Endodermal cell (in vitro differentiated cells): ENCODE results near the gene TMEM151A. TPM values are rescaled to one million over a fixed set of nuclear protein-coding genes. Genes with fewer than 3 reads are reported as not detected.

ENCODE experiments used
- DNase-seq: peaks from one replicate; pipeline ENCODE4 v3.0.0-alpha.2; 2017
- H3K27ac ChIP-seq: 2 replicates; pipeline ENCODE4 v1.5.1; 2013; ENCODE audit warnings: mild to moderate bottlenecking, low read depth, low read length, moderate library complexity
- H3K27me3 ChIP-seq: 2 replicates; pipeline ENCODE4 v1.6.1; 2013; ENCODE audit warnings: mild to moderate bottlenecking, low read length, moderate library complexity; ENCODE audit not compliant: insufficient read depth, control insufficient read depth, poor library complexity, severe bottlenecking
- H3K36me3 ChIP-seq: 2 replicates; pipeline ENCODE4 v1.7.0; 2013; ENCODE audit warnings: mild to moderate bottlenecking, low read length, moderate library complexity; ENCODE audit not compliant: control insufficient read depth, insufficient read depth
- H3K4me1 ChIP-seq: one replicate; pipeline ENCODE4 v1.7.0; 2013; ENCODE audit warnings: low read length; ENCODE audit not compliant: control insufficient read depth, insufficient read depth
- H3K4me3 ChIP-seq: 2 replicates; pipeline ENCODE4 v1.5.1; 2013; ENCODE audit warnings: mild to moderate bottlenecking, low read length, moderate library complexity
- H3K9ac ChIP-seq: 2 replicates; pipeline ENCODE4 v1.6.1; 2013; ENCODE audit warnings: mild to moderate bottlenecking, low read length, moderate library complexity; ENCODE audit not compliant: poor library complexity, severe bottlenecking; ENCODE audit errors: extremely low read depth
- H3K9me3 ChIP-seq: 2 replicates; pipeline ENCODE4 v1.6.1; 2013; ENCODE audit warnings: mild to moderate bottlenecking, low read length, moderate library complexity; ENCODE audit not compliant: control insufficient read depth
- H3K27ac Mint-ChIP-seq: 2 replicates; pipeline ENCODE4 v1.8.0; 2020; ENCODE audit warnings: mixed read lengths
- H3K27me3 Mint-ChIP-seq: 2 replicates; pipeline ENCODE4 v1.8.0; 2021; ENCODE audit warnings: mild to moderate bottlenecking, mixed read lengths; ENCODE audit not compliant: insufficient read depth
- H3K36me3 Mint-ChIP-seq: 2 replicates; pipeline ENCODE4 v1.8.0; 2020; ENCODE audit warnings: low read depth, mixed read lengths
- H3K4me1 Mint-ChIP-seq: 2 replicates; pipeline ENCODE4 v1.8.0; 2020; ENCODE audit warnings: mixed read lengths
- H3K4me3 Mint-ChIP-seq: 2 replicates; pipeline ENCODE4 v1.8.0; 2020; ENCODE audit warnings: mild to moderate bottlenecking, moderate library complexity, mixed read lengths
- H3K9me3 Mint-ChIP-seq: 2 replicates; pipeline ENCODE4 v1.8.0; 2020; ENCODE audit warnings: mild to moderate bottlenecking, mixed read lengths
- WGBS, 2 experiments: methylation state at CpG; one replicate each; pipeline versions ENCODE4 v1.1.5 to v1.1.7; 2013; ENCODE audit warnings: missing lambda C conversion rate in 2 of 2, mixed read lengths in 1 of 2; ENCODE audit not compliant: insufficient coverage in 1 of 2, insufficient read length in 1 of 2; 5-methylcytosine and 5-hydroxymethylcytosine counted together
- total RNA-seq, 2 donors: library from RNA; stranded (reverse); fragmentation: NEBNext Ultra II Directional in 1 of 2; extraction: Animal tissue kit (Norgen Biotek cat#: 25700) in 1 of 2; gene quantifications; 2 replicates in 1 of 2; 3 replicates in 1 of 2; pipeline ENCODE4 v1.2.1, GENCODE V29; 2021
- TF ChIP-seq, protein P1 (sequence below): fragments of 200-600 bp; sonication (generic); conservative IDR thresholded peaks from 2 replicates; pipeline ENCODE4 v1.5.0; 2021; ENCODE audit warnings: antibody characterized with exemption, mild to moderate bottlenecking

The TMEM151A gene
- total RNA-seq, 2 donors from 2014 or later = 0.20 TPM; not detected in 1

DNA sequence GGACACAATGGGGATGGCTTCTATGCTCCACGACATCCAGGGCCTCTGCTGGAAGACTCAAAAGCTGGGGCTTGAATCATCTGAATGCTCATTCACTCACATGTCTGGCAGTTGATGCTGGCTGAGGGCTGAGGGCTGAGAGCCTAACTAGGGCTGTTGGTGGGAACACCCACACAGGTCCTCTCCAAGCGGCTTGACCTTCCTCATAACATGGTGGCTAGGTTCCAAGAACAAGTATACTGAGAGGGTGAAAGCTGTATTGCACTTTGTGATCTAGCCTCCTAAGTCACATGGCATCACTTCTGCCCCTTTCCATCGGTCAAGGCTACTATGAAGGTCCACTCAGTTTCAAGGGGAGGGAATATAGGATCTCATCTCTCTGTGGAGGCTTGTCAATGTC, 7.5 kb downstream of the TMEM151A start:
- no peak overlapping the region for H3K4me3 ChIP-seq
- H3K27ac Mint-ChIP-seq = no peak overlapping the region
- DNase-seq = no peak
- H3K9ac ChIP-seq = no peak overlapping the region
- H3K4me1 Mint-ChIP-seq = peaks cover 5% of the 10 kb centered on the region
- H3K9me3 Mint-ChIP-seq = no peaks in the 10 kb centered on the region
- H3K27ac ChIP-seq = no peak overlapping the region
- TF ChIP-seq, protein P1, sequence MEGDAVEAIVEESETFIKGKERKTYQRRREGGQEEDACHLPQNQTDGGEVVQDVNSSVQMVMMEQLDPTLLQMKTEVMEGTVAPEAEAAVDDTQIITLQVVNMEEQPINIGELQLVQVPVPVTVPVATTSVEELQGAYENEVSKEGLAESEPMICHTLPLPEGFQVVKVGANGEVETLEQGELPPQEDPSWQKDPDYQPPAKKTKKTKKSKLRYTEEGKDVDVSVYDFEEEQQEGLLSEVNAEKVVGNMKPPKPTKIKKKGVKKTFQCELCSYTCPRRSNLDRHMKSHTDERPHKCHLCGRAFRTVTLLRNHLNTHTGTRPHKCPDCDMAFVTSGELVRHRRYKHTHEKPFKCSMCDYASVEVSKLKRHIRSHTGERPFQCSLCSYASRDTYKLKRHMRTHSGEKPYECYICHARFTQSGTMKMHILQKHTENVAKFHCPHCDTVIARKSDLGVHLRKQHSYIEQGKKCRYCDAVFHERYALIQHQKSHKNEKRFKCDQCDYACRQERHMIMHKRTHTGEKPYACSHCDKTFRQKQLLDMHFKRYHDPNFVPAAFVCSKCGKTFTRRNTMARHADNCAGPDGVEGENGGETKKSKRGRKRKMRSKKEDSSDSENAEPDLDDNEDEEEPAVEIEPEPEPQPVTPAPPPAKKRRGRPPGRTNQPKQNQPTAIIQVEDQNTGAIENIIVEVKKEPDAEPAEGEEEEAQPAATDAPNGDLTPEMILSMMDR = no peak
- 97% methylated on average over 3 of the region's 3 CpGs for whole genome bisulfite sequencing, 2 experiments
- H3K36me3 ChIP-seq = no peaks in the 10 kb centered on the region
- no peaks in the 10 kb centered on the region for H3K4me1 ChIP-seq
- peaks cover 2% of the 10 kb centered on the region for H3K27me3 ChIP-seq
- no peak overlapping the region for H3K4me3 Mint-ChIP-seq
- H3K9me3 ChIP-seq = no peaks in the 10 kb centered on the region
- no peaks in the 10 kb centered on the region for H3K36me3 Mint-ChIP-seq
- H3K27me3 Mint-ChIP-seq = peaks cover 11% of the 10 kb centered on the region

DNA sequence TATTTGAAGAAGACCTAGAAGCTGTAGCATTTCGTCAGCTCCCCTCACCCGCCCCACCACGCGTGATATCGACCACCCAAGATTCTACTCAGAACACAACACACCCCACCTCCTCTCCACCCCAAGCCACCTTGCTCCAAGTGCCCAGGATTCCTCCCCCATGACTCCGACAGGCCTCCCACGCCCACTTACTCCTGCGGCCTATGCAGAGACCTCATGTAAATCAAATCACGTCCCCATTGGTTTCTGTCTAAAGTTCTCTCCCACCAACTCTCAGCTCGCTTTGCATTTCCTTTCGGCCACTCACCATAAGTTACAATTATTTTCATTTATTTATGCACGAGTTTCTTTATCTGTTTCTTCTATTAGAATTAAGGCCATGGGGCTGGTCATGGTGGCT, 11.0 kb downstream of the TMEM151A start:
- 84 to 96% methylated on average over 12 of the region's 12 CpGs for WGBS, 2 experiments
- Histone ChIP-seq H3K9me3 (no peaks in the 10 kb centered on the region), H3K9ac (no peak overlapping the region), H3K4me1 (no peaks in the 10 kb centered on the region), H3K27ac (no peak overlapping the region), H3K27me3 (no peaks in the 10 kb centered on the region), H3K4me3 (no peak overlapping the region), H3K36me3 (no peaks in the 10 kb centered on the region)
- Mint-ChIP-seq H3K4me1 (peaks cover under 1% of the 10 kb centered on the region), H3K27me3 (peaks cover 19% of the 10 kb centered on the region), H3K4me3 (no peak overlapping the region), H3K27ac (no peak overlapping the region), H3K36me3 (no peaks in the 10 kb centered on the region), H3K9me3 (no peaks in the 10 kb centered on the region)
- DNase-seq = peak; percentile 48
- TF ChIP-seq, protein P1 = no peak

DNA sequence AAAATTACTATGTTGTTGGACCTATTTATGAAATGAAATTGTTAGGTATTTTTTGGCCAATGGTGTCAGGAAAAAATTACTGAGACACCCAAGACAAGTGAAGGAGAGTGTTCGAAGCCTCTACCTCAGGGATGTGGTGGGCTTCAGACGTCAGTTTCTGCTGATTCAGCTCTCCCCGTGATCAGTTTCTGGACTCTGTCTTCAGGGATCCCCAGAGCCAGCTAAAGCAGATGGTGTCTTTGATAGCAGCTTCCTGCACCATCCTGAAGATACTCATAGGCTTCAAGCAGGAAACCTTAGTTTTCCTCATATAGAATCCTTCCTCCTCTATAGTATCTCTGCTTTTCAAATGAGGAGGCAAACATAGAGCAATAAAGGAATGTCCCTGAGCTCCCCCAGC, 17.8 kb downstream of the TMEM151A start:
- Mint-ChIP-seq H3K36me3 (no peaks in the 10 kb centered on the region), H3K9me3 (no peaks in the 10 kb centered on the region), H3K27me3 (peaks cover 25% of the 10 kb centered on the region), H3K27ac (no peak overlapping the region), H3K4me3 (no peak overlapping the region), H3K4me1 (peaks cover 5% of the 10 kb centered on the region)
- no peaks in the 10 kb centered on the region for H3K9me3 ChIP-seq
- no peak for DNase-seq
- TF ChIP-seq, protein P1 = no peak
- H3K27me3 ChIP-seq = no peaks in the 10 kb centered on the region
- no peaks in the 10 kb centered on the region for H3K36me3 ChIP-seq
- no peak overlapping the region for H3K27ac ChIP-seq
- H3K4me3 ChIP-seq = no peak overlapping the region
- H3K4me1 ChIP-seq = peaks cover 3% of the 10 kb centered on the region
- H3K9ac ChIP-seq = no peak overlapping the region
- WGBS, 2 experiments = 90 to 93% methylated on average over 3 of the region's 3 CpGs
